ENCODE results near the gene SCYGR6.

The SCYGR6 gene

DNA sequence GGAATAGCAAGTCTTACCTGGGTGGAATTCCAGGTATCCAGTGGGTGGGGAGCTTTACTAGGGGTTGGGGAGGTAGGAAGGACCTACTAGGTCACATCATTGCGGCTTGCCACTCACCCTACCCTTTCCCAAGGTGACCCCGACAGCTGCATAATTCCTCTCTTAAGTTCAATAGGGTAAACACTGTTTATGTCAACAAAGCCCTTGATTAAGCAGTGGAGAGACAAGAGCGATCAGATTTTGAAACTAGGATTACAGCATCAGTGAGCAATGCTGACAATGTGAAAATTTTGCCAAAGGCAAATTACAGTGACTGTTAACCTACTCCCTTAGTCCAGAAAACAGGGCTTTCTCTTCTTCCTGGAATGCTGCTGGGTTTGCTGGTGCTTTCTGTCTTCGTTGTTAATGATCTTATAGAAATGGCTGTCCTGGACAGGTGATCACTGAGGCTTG, 21.3 kb downstream of the SCYGR6 start:
- Histone ChIP-seq H3K36me3 (ENCODE audit: insufficient read depth, low read length) (no peaks in the 10 kb centered on the region), H2AFZ (ENCODE audit: low read depth, low read length) (no peak overlapping the region), H3K4me1 (ENCODE audit: insufficient read depth, low read length) (no peaks in the 10 kb centered on the region), H3K27me3 (ENCODE audit: insufficient read depth, low read length) (no peaks in the 10 kb centered on the region), H3K4me3 (ENCODE audit: low read length) (no peak overlapping the region), H3K9me3 (ENCODE audit: low read length) (no peaks in the 10 kb centered on the region)

DNA sequence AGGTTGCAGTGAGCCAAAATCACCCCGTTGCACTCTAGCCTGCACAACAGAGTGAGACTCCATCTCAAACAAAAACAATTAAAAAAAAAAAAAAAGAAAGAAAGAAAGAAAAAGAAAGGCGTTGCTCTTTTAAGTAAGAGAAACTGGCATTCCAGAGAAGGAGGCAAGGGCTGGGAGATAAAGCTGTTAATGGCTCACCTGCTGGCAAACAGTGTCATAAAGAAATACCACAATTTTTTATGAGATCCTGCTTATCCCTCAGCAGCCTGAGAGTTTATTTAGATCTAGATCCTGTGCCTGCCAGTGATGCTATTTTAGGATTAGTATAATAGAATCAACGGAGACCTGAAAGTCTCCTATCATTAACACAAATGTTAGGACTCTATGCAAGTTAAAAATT, 23.0 kb downstream of the SCYGR6 start:
- Histone ChIP-seq H2AFZ (ENCODE audit: low read depth, low read length) (no peak overlapping the region), H3K36me3 (ENCODE audit: insufficient read depth, low read length) (no peaks in the 10 kb centered on the region), H3K27me3 (ENCODE audit: insufficient read depth, low read length) (no peaks in the 10 kb centered on the region), H3K4me1 (ENCODE audit: insufficient read depth, low read length) (no peaks in the 10 kb centered on the region), H3K9me3 (ENCODE audit: low read length) (no peaks in the 10 kb centered on the region), H3K4me3 (ENCODE audit: low read length) (no peak overlapping the region)

DNA sequence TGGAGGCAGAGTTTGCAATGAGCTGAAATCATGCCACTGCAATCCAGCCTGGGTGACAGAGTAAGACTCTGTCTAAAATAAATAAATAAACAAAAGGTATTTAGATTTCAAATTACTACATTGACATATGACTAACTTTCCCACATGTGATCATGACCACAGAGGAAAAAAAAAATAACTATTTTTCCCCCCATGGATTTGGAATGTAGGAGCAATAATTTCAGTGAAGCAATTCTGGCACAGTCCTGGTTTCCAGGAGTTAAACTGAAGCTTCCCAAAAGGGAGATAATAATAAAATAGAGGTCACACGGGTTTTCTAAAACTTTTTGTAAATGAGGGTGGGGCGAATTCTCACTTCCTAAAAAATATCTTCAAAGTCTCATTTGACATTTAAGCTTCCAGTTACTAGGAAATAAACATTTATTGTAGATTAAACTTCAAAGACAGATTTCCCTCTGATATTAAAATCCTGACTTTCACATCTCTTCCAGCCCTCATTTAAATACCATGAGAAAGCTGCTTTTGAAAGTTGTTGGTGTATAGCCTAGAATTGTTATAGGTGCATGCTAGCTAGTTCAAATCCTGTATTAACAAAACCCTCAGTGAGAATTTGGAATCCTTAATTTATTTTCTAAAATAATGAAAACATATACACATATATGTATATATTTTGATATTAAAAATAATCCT, 27.4 kb downstream of the SCYGR6 start:
- H2AFZ ChIP-seq (ENCODE audit: low read depth, low read length): no peak overlapping the region
- H3K36me3 ChIP-seq (ENCODE audit: insufficient read depth, low read length): no peaks in the 10 kb centered on the region
- H3K4me1 ChIP-seq (ENCODE audit: insufficient read depth, low read length): no peaks in the 10 kb centered on the region
- H3K27me3 ChIP-seq (ENCODE audit: insufficient read depth, low read length): no peaks in the 10 kb centered on the region
- H3K4me3 ChIP-seq (ENCODE audit: low read length): no peak overlapping the region
- H3K9me3 ChIP-seq (ENCODE audit: low read length): no peaks in the 10 kb centered on the region

DNA sequence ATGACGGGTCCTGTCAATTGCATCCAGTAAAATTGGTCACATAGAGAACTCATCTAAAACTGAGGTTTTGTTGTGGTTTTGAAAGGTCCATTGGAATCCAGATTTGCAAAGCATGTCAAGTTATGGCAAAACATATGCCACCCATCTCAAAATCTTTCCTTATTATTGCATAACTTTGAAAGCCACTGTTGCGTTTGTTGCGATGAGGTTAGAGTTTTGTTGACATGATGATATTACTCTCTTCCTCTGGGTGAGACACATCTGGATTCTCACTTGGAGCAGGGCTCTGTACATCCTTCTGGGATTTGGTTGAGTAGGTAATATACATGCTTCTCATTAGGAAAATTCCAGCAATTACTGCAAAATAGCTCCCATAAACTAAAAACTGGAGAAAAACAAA, 37.4 kb downstream of the SCYGR6 start:
- H3K27me3 ChIP-seq (ENCODE audit: insufficient read depth, low read length): no peaks in the 10 kb centered on the region
- H3K36me3 ChIP-seq (ENCODE audit: insufficient read depth, low read length): no peaks in the 10 kb centered on the region
- H3K4me3 ChIP-seq (ENCODE audit: low read length): no peak overlapping the region
- H2AFZ ChIP-seq (ENCODE audit: low read depth, low read length): no peak overlapping the region
- no peaks in the 10 kb centered on the region for H3K4me1 ChIP-seq (ENCODE audit: insufficient read depth, low read length)
- no peaks in the 10 kb centered on the region for H3K9me3 ChIP-seq (ENCODE audit: low read length)

DNA sequence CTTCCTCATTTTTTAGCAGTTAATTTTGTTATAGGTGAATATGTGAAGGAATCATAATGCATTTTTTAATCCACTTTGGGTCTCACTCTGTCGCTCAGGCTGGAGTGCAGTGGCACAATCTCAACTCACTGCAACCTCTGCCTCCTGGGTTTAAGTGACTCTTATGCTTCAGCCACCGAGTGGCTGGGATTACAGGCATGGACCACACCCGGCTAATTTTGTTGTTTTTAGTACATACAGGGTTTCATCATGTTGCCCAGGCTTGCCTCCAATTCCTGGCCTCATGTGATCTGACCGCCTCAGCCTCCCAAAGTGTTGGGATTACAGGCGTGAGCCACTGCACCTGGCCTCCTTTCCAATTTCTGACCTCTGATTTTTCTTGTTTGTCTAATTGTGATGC, 40.3 kb downstream of the SCYGR6 start:
- Histone ChIP-seq H3K4me1 (ENCODE audit: insufficient read depth, low read length) (no peaks in the 10 kb centered on the region), H2AFZ (ENCODE audit: low read depth, low read length) (no peak overlapping the region), H3K27me3 (ENCODE audit: insufficient read depth, low read length) (no peaks in the 10 kb centered on the region), H3K4me3 (ENCODE audit: low read length) (no peak overlapping the region), H3K36me3 (ENCODE audit: insufficient read depth, low read length) (no peaks in the 10 kb centered on the region), H3K9me3 (ENCODE audit: low read length) (no peaks in the 10 kb centered on the region)

DNA sequence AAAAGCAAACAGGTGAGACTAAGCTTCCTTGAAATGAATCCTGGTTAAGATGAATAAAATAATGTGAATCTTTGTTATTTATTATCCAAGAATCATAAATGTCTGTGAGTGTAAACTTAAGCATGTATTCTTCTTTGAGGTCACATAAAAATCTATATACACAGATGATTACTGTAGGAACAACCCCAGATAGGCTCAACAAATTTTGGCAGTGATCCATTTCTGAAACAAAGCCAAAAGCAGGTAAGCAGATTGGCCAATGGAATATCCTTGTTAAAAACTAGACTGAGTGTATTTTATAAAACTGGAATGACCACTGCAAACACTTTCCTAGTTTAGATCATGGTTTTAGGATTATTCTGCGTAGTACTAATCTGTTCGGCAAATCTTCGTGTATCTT, 46.6 kb downstream of the SCYGR6 start:
- no peak overlapping the region for H3K4me3 ChIP-seq (ENCODE audit: low read length)

DNA sequence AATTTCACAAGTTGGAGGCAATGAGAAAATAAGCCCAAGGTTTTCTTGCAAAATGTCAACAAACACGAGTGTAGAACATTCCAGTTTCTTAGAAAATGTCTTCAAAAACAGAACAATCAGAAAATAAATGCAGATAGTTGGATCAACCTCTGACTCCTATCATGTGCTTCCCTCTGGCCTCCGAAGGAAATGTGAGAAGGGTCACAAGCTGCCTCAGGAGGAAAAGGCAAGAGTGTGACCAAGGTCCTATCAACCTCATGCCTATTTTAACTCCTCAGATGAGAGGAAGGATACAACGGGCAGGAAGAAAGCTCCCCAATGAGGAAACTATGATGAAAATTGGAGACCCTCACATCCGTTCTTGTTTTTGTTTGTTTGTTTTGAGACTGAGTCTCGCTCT, 50.1 kb downstream of the SCYGR6 start:
- Histone ChIP-seq H3K27me3 (ENCODE audit: insufficient read depth, low read length) (no peaks in the 10 kb centered on the region), H3K4me3 (ENCODE audit: low read length) (no peak overlapping the region), H3K9me3 (ENCODE audit: low read length) (no peaks in the 10 kb centered on the region), H3K4me1 (ENCODE audit: insufficient read depth, low read length) (no peaks in the 10 kb centered on the region), H3K36me3 (ENCODE audit: insufficient read depth, low read length) (no peaks in the 10 kb centered on the region), H2AFZ (ENCODE audit: low read depth, low read length) (no peak overlapping the region)

More for the DNA sequence above, 46.6 kb downstream of the SCYGR6 start:
- Histone ChIP-seq H3K36me3 (ENCODE audit: insufficient read depth, low read length) (no peaks in the 10 kb centered on the region), H3K9me3 (ENCODE audit: low read length) (no peaks in the 10 kb centered on the region), H3K4me1 (ENCODE audit: insufficient read depth, low read length) (no peaks in the 10 kb centered on the region), H2AFZ (ENCODE audit: low read depth, low read length) (no peak overlapping the region), H3K27me3 (ENCODE audit: insufficient read depth, low read length) (no peaks in the 10 kb centered on the region)
